Caco-2 (cell line): ENCODE measurements around the gene DSG3. TPM values are rescaled to one million over a fixed set of nuclear protein-coding genes. Genes with fewer than 3 reads are reported as not detected.

ENCODE experiments used
- BruUV-seq: library from RNA; stranded (reverse); fragments of 400-500 nt; replicated peaks from 2 replicates; lab custom pipeline; 2021; lab: Mats Ljungman, UMichigan
- CTCF ChIA-PET: fragments of 300-600 bp; sonication (Branson Sonifier 250); formaldehyde crosslinking; loops from one replicate; lab custom pipeline; 2022; ENCODE audit warnings: antibody characterized with exemption; lab: Charles Lee
- POLR2A ChIA-PET: fragments of 300-600 bp; sonication (Branson Sonifier 250); formaldehyde crosslinking; loops from one replicate; lab custom pipeline; 2022; ENCODE audit warnings: antibody characterized with exemption; lab: Charles Lee
- DNase-seq, 2 experiments: peaks; one replicate each; pipeline versions ENCODE4 v3.0.0 to v3.0.0-alpha.2; 2020 to 2022
- H3K27me3 ChIP-seq: replicated peaks from 2 replicates; pipeline ENCODE4 v1.6.0; 2011; ENCODE audit warnings: low read length; ENCODE audit not compliant: control insufficient read depth, insufficient read depth
- H3K36me3 ChIP-seq: 2 replicates; pipeline ENCODE4 v1.5.1; 2011; ENCODE audit warnings: low read length; ENCODE audit not compliant: control insufficient read depth, insufficient read depth
- H3K4me1 ChIP-seq: fragments of 250-450 bp; sonication (Bioruptor Pico); 2 replicates; pipeline ENCODE4 v1.5.1; 2020; ENCODE audit warnings: mild to moderate bottlenecking
- H3K4me3 ChIP-seq: 2 replicates; pipeline ENCODE4 v1.5.1; 2011; ENCODE audit warnings: low read depth, mild to moderate bottlenecking, control low read depth, low read length
- H3K9me3 ChIP-seq: fragments of 250-450 bp; sonication (Bioruptor Pico); 2 replicates; pipeline ENCODE4 v1.5.1; 2020; ENCODE audit warnings: mild to moderate bottlenecking, moderate library complexity
- H3K27ac Mint-ChIP-seq: one replicate; pipeline ENCODE4 v1.8.0; 2022; ENCODE audit warnings: mixed read lengths; ENCODE audit not compliant: unreplicated experiment
- H3K27me3 Mint-ChIP-seq: one replicate; pipeline ENCODE4 v1.8.0; 2022; ENCODE audit warnings: mixed read lengths; ENCODE audit not compliant: insufficient read depth, unreplicated experiment
- H3K36me3 Mint-ChIP-seq: one replicate; pipeline ENCODE4 v1.8.0; 2022; ENCODE audit warnings: mild to moderate bottlenecking, mixed read lengths; ENCODE audit not compliant: insufficient read depth, unreplicated experiment
- H3K4me1 Mint-ChIP-seq: one replicate; pipeline ENCODE4 v1.8.0; 2022; ENCODE audit warnings: low read depth, mixed read lengths; ENCODE audit not compliant: unreplicated experiment
- H3K4me3 Mint-ChIP-seq: one replicate; pipeline ENCODE4 v1.8.0; 2022; ENCODE audit warnings: mild to moderate bottlenecking, moderate library complexity, mixed read lengths; ENCODE audit not compliant: unreplicated experiment
- H3K9me3 Mint-ChIP-seq: one replicate; pipeline ENCODE4 v1.8.0; 2022; ENCODE audit warnings: mixed read lengths; ENCODE audit not compliant: unreplicated experiment
- CTCF ChIP-seq, 2 experiments: fragments of 200-600 bp in 1 of 2; IDR thresholded peaks; 1 replicate in 1 of 2; 2 replicates in 1 of 2; pipeline versions ENCODE4 v1.5.1 to v1.8.0; 2011 to 2022; ENCODE audit warnings: antibody characterized with exemption in 1 of 2, control low read depth in 1 of 2, inconsistent platforms in 1 of 2, low read depth in 1 of 2, low read length in 1 of 2, mild to moderate bottlenecking in 1 of 2, moderate library complexity in 1 of 2; ENCODE audit not compliant: insufficient read depth in 1 of 2, severe bottlenecking in 1 of 2, unreplicated experiment in 1 of 2
- intact Hi-C: fragments of 100-400 bp; cut with micrococcal nuclease; formaldehyde crosslinking; loops from one replicate; pipeline ENCODE4 v1.10.0; 2022; ENCODE audit not compliant: unreplicated experiment
- total RNA-seq: library from RNA; stranded (reverse); gene quantifications from 2 replicates; pipeline ENCODE4 v1.2.3, GENCODE V29; 2022

Gene DSG3
- total RNA-seq, 1 experiment from 2014 or later, result 0.14 TPM

DNA sequence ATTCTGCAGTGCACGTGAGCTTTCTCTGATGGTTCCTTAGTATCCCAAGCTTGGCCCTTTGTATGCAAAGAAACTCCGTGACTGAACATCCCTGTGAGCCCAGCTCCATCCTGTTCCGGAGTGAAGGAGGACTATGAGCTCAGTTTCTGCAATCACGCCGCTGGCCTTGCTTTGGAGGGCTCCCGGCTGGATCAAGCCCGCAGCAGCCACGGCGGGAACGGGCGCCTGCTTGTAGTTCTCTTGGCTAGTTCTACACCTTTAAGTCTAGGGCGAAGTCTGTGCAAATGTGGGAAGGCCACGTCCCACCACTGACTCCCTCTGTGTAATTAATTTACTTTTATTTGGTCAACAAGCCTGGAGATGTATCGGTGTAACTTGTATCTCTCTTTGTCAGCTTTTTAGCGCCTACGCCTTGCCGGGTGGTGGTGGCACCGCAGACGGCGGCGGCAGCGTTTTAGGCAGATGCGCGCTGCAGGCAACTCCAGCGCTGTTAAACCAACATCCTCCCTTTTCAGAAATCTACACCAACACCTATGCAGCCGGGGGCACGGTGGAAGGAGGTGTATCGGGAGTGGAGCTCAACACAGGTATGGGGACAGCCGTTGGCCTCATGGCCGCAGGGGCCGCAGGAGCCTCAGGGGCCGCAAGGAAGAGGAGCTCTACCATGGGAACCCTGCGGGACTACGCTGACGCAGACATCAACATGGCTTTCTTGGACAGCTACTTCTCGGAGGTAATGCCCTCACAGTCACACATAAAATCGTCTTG lies 36.6 kb upstream of the DSG3 start:
- Mint-ChIP-seq H3K4me1 (no peaks in the 10 kb centered on the region), H3K27me3 (no peaks in the 10 kb centered on the region), H3K4me3 (no peak overlapping the region), H3K27ac (no peak overlapping the region), H3K36me3 (no peaks in the 10 kb centered on the region), H3K9me3 (no peaks in the 10 kb centered on the region)
- no peak overlapping the region for H3K4me3 ChIP-seq
- TF ChIP-seq CTCF (IDR thresholded peaks at IDR 0.05; ENCODE audit: insufficient read depth in 1 of 2, low read depth in 1 of 2, low read length in 1 of 2, severe bottlenecking in 1 of 2, unreplicated experiment in 1 of 2), result no peak
- ChIA-PET CTCF (no interaction called here), POLR2A (interaction anchor here (0.5 kb wide), 1 partner anchor 626 kb away, joined by 4 read pairs; no protein-coding TSS in a partner anchor)
- H3K9me3 ChIP-seq, result no peaks in the 10 kb centered on the region
- no TSS peak for BruUV-seq
- H3K36me3 ChIP-seq, result no peaks in the 10 kb centered on the region
- no peaks in the 10 kb centered on the region for H3K4me1 ChIP-seq
- no peaks in the 10 kb centered on the region for H3K27me3 ChIP-seq
- no peak for DNase-seq
- intact Hi-C loops, result no loop called here

GRCh38 chr18:31413137-31413536 lies 34.4 kb upstream of the DSG3 start:
- Mint-ChIP-seq H3K4me1 (no peaks in the 10 kb centered on the region), H3K36me3 (no peaks in the 10 kb centered on the region), H3K4me3 (no peak overlapping the region), H3K27ac (no peak overlapping the region), H3K9me3 (no peaks in the 10 kb centered on the region), H3K27me3 (no peaks in the 10 kb centered on the region)
- BruUV-seq, result no TSS peak
- Histone ChIP-seq H3K27me3 (no peaks in the 10 kb centered on the region), H3K4me1 (no peaks in the 10 kb centered on the region), H3K4me3 (no peak overlapping the region), H3K9me3 (no peaks in the 10 kb centered on the region), H3K36me3 (no peaks in the 10 kb centered on the region)
- TF ChIP-seq CTCF (IDR thresholded peaks at IDR 0.05; ENCODE audit: insufficient read depth in 1 of 2, low read depth in 1 of 2, low read length in 1 of 2, severe bottlenecking in 1 of 2, unreplicated experiment in 1 of 2), result no peak
- POLR2A ChIA-PET, result no interaction called here
- CTCF ChIA-PET, result no interaction called here
- DNase-seq, result no peak
- intact Hi-C loops, result no loop called here

GRCh38 chr18:31417850-31418249 lies 29.7 kb upstream of the DSG3 start:
- Mint-ChIP-seq H3K27ac (no peak overlapping the region), H3K36me3 (no peaks in the 10 kb centered on the region), H3K27me3 (no peaks in the 10 kb centered on the region), H3K4me1 (no peaks in the 10 kb centered on the region), H3K4me3 (no peak overlapping the region), H3K9me3 (no peaks in the 10 kb centered on the region)
- TF ChIP-seq CTCF (IDR thresholded peaks at IDR 0.05; ENCODE audit: insufficient read depth in 1 of 2, low read depth in 1 of 2, low read length in 1 of 2, severe bottlenecking in 1 of 2, unreplicated experiment in 1 of 2), result no peak
- Histone ChIP-seq H3K4me1 (no peaks in the 10 kb centered on the region), H3K27me3 (no peaks in the 10 kb centered on the region), H3K36me3 (no peaks in the 10 kb centered on the region), H3K4me3 (no peak overlapping the region), H3K9me3 (no peaks in the 10 kb centered on the region)
- POLR2A ChIA-PET, result no interaction called here
- CTCF ChIA-PET, result no interaction called here
- intact Hi-C loops, result no loop called here
- BruUV-seq, result no TSS peak
- no peak for DNase-seq
